Right renal pelvis (tissue), 4 donors: ENCODE data around the gene MESP2. TPM values are rescaled to one million over a fixed set of nuclear protein-coding genes. Genes with fewer than 3 reads are reported as not detected.

ENCODE experiments used
- DNase-seq, 4 donors: peaks; one replicate each; pipeline ENCODE4 v3.0.0-alpha.2; 2013; ENCODE audit warnings: low read depth in 4 of 4, low spot score in 3 of 4, missing footprints in 1 of 4
- polyA plus RNA-seq, 4 donors: library from polyadenylated mRNA; unstranded; fragments of 120-200 nt; gene quantifications; one replicate each; pipeline ENCODE4 v1.2.1, GENCODE V29; 2013; ENCODE audit not compliant: insufficient read length in 4 of 4

Gene MESP2
- polyA plus RNA-seq, 4 donors, result 0.18 to 0.80 (median 0.52) TPM

DNA sequence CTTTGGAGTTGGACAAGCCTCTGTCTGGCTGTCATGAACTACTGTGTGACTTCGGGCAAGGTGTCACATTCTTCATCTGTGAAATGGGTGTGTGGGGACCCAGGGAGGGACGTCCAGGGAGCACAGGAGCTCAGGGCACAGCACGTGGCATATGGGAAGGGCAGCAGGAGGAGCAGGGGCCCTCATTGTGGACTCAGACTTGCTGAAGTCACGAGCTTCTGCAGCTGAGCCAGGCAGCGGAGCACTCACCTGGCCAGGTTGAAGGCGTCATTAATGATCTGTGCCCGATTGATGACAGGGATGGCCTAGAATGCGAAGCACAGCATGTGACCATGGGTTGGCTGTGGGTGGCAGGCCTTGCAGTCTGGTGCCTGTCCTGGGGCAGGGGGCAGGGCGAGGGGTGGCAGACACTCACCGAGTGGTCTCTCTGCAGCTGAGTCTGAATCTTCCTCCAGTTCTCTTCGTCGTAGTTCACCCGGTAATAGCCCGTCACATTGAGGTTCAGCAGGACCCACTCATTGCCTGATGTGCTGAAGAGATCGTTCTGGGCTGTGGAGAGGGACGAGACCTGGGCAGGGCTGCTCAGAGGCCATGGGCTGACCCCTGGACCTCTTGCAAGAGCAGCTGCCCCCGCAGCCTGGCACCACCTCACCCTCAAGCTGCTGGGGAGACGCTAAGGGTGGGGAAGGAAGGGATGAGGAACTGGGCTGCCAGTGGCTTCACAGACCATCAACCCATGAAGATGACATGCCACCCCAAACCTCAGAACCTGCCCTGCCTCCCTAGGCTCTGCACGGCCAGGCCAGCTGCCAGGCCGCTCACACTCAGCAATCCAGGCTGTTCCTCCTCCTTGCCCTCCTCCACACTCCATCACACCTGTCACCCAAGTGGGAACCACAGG, 23.1 kb downstream of the MESP2 start:
- DNase-seq, result no peak

DNA sequence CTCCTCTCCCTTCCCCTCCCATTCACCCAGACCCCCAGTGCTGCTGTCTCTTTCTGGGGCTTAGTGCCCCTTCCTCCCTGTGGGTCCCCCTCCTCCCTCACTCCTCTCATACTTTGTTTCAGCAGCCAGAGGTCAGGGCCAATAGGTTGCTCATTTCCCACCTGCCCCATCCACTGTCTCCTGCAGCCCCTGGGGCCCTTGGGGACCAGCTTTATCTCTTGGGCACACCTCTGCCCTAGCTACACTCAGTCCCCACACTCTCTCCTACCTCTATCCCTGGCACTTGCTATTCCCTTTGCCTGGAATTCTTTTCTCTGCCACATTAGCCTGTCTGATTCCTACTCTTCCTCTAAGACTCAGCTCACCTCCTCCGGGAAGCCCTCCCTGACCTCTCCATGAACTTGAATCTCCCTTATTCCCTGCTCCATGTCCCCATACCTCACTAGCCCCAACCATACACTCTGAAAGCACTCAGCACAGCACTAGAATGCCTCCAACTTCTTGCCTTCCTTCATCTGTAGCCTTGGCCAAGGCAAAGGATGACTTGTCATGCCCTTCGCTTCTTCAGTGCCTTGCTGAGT, 23.9 kb downstream of the MESP2 start:
- DNase-seq, result no peak

DNA sequence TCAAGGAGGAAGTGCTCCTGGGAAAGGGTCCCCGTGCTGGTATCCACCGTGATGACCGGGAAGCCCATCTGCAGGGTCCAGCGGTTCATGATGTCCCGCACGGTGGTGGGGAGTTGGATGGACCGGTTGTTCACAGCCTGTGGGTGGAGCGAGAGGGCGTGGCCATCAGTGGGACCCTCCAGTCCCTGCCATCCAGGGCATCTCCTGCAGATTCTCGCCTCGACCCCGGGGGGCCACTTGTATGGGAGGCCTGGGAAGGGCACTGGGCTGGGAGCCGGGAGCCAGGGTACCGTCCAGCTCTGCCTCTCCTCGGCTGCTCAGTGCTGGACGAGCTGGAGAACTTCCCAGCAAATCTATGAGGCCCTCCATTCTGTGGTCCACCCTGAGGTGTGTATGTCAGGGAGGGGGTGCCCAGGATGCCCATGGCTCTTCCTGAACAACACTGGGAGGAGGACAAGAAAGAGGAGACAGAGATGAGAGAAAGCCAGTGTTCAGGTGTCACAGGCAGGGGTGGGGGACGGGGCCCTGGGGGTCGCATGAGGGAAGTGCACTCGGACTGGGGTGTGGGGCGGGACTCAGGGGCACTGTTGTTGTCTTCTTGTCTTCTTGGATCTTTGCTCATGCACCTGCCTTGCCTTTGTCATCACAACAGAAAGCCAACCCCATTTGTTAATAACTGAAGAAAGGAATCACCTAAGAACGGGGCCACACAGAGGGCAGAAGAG, 25.5 kb downstream of the MESP2 start:
- no peak for DNase-seq

DNA sequence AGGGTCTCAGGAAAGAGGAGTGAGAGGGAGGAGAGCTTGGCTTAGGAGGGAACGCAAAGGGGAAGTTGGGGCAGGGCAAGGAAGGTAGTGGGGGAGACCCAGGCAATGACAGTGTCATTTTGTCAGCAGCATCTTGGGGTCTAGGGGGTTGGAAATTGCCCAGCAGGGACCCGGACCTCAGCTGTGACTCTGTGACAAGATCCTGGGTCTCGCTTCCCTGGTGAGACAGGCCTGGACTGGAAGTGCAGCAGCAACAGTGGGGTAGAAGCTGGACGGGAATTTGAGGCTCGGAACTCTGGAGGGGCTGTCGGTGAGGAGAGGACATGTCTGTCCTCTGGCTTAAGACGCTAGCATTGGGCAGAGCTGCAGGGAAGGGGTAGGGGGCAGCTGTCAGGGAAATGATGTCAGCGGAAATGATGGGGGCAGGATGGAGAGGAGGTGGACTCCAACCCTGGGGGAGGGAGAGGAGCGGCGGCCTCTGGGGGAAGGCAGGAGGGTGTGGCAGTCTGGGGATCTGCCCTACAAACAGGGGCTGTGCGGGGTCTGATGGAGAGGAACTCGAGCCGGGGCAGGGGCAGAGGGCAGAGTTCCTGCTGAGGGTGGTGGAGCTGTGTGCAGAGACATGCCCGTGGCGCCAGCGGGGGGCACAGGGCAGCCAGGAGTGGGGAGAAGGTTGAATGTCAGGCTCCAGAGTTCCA, 26.2 kb downstream of the MESP2 start:
- DNase-seq, result no peak

DNA sequence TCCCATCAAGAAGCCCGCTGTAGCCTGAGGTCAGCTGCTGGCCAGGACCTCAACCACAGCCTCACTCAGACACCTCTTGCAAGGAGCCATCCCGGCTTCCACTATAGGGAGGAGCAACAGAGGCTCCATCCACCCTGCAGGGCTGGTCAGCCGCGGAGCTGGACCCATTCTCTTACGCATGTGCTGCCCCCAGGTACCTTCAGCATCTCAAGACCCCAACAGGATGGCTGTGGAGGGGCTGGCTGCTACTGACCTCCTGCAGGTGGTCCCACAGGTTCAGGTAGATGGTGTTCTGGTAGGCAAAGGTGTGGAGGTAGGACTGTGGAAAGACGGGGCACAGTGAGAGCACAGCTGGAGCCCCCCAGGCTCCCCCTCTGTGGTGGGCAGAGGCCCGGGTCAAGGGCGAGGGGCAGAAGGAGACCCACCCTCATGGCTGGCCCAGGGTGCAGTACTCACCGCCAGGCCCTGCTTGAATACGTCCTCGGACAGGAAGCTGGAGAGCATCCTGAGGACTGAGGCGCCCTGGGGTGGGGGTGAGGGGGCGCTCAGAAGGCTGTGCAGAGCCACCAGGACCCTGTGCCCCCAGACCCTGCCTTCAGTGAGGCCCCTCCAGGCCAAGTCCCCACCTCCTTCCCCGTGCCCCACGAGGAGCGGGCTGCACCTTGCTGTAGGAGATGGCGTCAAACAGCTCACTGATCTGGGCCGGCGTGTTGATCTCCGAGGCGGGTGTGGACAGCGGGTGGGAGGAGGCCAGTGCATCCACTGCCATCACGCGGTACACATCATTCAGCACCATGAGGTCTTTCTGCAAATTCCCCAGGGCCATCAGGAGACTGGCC, 27.1 kb downstream of the MESP2 start:
- no peak for DNase-seq

DNA sequence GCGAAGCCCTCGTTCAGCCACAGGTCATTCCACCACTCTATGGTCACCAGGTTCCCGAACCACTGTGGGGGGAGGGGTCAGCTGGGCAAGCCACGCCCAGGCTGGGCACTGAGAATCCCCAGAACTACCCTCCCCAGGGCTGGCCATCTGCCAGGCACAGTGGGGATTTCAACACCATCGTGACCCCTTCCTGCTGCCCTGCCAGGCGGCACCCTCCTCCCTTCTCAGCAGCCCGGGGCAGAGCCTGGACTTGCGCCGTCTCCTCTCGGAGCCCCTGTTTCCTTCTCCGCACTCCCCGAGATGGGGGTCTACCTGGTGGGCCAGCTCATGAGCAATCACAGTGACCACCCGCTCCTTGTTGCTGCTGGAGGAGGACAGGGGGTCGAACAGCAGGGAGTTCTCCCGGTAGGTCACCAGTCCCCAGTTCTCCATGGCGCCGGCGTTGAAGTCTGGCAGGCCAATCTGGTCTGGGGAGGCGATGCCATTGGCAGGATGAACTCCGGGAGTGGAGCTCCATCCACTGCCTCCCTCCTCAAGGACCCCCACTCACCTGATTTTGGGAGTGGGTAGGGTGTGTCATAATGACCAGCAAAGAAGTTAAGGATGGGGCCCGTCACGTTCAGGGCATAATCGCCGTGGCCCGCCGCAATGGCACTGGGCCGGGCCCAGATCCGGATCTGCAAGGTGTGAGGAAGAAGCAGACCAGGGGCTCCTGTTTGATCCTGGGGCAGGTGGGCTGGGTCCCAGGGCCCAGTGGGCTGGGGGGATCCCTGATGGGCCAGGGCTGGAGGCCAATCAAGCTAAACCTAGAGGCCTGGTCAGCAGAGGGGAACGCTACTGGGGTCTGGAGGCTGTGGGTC, 28.0 kb downstream of the MESP2 start:
- no peak for DNase-seq

DNA sequence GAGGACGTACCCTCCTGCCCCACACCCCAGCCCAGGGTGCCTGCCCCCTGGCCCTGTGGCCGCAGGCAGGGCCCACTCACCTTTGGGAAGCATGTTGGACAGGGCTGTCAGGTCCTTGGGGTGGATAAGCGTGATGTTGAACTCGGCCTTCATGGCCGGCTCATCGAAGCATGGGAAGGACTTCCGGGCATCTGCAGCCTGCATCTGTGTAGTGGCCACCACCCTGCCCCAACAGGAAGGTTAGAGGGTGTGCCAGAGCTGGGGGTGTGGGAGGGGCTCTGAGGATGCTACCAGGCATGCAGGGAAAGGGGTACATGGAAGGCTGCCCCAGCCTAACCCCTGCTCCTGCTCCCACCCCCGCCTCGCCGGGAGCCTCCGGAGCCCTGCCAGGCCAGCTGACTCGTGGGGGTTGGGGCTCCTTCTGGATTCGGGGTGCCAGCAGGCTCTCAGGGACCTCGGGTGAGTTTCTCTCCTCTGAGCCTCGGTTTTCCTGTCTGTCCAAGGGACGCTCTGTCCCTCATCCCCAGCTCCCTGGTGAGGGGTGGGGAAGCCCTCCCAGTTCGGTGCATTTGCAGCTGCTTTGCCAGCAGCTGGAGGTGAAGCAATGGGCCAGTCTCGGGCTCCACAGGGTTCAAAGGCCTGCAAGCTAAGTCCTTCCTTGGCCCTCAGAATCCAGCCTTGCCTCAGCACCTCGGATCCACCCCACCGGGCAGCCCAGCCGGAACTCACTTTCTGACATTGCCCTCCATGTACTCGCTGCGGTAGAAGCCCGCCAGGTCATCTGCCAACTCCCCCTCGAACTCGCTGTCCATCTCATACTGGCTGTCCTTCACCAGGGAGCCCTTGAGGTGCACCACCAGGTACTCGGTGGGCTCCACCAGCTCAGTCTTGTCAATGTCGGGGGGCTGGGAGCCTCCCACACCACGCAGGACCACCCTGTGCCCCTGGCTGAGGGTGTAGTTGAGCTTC, 29.4 kb downstream of the MESP2 start:
- no peak for DNase-seq

DNA sequence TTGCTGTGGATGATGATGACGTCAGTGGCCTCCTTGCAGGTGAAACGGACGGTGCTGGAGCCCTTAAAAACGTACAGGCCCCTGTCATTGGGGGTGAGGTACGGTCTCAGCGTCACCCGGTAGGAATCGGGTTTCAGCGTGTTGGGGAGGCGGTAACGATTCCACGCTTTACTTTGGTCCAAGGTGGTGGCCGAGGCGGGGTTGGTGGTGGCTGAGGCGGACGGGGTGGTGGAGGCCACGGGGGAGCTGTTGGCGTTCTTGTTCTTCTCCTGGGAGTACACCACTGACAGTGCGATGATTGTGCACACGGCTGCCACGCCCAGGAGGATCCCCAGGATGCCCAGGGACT, 30.1 kb downstream of the MESP2 start:
- DNase-seq, result no peak

DNA sequence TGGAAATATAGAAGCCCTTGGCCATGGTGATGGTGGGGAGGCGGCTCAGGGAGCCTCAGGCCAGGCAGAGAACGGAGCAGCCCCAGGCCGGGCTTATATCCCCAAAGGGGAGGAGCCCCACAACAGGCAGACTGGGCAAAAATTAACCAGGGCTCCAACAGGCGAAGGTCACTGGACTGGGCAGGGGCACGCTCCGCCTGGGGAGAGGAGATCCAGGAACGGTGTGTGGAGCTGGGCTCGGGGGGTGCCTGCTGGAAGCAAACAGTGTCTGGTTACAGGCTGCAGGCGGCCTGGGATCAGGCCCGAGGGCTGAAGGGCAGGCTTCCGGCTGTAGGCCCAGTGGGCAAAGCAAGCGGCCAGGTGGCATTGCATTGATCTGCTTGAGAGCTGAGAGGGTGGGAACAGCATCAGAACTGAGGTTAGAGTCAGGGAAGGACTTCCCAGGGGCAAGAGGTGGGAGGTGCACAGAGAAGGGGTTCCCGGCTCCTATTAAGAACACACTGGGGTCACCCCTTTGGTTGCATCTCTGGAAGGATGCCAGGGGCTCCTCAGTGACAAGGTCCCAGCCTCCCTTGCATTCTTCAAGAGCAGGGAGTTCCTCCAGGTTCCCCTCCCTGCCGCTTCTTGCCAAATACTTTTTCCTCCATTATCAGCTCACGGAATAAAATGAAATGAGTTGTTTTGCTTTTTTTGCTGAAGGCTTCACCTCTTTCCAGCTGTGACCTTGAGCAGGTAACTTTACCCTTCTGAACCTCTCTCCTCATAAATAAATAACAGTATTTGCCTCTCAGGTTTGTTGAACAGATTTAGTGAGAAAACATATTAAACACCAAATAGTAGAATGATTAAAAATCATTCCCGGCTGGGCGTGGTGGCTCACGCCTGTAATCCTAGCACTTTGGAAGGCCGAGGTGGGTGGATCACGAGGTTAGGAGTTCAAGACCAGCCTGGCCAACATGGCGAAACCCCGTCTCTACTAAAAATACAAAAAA, 30.7 kb downstream of the MESP2 start:
- no peak for DNase-seq

DNA sequence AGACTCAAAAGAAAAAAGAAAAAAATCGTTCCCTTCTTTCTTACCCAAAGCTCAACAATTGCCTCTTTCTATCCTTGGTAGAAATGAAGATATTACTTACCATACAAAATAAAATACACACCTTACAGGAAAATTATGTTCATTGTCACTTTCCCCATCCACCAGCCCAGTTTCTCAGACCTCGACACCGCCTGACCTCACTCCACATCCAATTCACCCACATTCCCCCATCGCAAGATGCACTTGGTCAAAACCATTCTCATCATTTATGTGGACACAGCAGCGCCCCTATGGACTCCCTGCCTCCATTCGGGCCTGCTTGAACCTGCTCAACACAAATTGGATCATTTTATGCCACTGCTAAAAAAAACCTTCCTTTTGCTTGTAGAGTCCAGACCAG, 31.6 kb downstream of the MESP2 start:
- no peak for DNase-seq

DNA sequence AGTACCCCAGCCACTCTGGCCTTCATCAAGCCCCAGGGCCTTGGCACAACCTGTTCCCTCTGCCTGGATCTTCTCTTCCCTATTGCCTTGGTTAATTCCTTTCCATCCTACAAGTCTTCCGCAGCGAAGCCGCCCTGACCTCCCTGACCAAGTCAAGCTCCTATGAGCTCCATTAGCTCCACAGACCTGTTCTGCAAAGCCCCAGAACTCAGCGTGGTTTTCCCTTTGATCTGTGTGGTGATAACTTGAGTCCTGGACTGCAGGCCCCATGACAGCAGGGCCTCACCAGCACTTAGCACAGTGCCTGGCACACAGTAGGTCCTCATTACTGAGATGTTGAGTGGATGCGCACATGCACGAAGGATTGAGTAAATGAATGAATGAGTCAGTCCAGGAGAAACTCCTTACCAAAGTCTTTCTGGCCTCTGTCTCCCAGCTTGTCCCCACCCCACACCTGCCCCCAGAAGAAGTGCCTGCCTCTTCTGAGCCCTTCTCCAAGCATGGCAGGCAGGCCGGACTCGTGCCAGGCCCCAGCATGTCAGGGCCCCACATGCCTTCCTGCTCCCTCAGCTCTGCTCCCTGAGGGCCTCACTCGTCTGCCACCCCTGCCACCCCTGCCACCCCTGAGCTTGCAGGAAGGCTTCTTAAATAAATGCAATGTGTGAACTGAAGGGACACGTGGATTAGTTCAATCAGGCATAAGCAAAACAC, 32.2 kb downstream of the MESP2 start:
- no peak for DNase-seq

DNA sequence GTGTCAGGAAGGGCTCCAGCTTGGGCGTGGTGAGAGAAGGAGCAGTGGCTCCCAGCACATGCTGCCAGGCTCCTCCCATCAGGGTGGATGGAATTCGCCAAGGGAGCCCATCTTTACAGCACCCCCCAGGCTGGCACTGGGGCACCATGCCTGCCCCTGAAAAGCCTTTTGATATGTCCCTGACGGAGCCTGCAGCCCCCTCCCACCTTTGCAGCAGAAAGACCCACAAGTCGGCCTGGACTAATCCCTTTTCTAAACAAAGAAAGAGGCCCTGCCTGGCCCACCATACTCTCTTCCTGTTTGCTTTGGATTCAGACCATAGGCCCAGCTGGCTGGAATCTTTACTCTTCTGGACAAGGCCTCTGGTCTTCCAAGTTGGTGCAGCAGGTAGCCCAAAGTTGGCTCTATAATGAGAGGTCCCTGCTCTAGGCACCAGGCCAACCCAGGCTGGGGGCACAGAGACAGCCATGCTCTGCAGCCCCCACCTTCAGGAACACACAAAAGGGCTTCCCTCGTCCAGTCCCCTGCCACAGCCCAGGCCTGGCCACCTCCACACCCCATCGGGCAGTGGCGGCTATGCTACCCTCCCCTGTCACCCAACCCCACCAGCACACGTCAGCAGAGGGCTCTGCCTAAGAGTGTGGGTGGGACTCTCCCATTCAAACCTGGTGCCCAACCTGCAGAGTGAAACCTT, 33.1 kb downstream of the MESP2 start:
- no peak for DNase-seq

DNA sequence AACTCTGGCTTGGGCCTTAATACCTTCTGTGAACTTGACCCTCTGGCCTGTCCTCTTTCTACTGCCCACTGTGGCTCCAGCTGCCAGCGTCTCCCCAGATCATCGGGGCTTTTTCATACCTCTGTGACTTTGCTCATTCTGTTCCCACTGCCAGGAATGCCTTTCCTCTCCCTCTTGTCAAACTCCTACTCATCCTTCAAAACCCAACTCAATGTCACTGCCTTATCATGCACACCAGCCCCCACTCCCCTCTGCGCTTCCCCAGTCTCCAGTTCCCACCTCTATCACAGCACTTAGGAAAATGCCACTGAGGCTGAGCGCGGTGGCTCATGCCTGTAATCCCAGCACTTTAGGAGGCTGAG, 33.6 kb downstream of the MESP2 start:
- DNase-seq, result no peak

DNA sequence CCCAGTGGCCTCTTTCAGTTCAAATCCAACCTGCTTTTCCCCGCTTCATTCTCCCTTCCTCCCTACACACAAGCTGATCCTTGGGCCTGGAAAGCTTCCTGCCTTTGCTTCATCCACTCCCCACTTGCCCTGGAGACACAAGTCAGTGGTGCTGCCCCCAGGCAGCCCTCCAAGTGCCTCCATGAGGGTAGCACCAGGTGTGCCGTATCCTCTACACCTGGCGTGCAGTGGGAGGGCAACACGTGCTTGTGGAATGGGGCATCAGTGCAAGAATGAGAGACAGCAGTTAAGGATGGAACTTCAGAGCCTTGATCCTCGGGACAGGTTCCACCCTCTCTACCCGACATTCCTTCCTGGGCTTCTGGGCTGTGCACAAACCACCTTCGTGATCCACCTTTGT, 34.7 kb downstream of the MESP2 start:
- no peak for DNase-seq

DNA sequence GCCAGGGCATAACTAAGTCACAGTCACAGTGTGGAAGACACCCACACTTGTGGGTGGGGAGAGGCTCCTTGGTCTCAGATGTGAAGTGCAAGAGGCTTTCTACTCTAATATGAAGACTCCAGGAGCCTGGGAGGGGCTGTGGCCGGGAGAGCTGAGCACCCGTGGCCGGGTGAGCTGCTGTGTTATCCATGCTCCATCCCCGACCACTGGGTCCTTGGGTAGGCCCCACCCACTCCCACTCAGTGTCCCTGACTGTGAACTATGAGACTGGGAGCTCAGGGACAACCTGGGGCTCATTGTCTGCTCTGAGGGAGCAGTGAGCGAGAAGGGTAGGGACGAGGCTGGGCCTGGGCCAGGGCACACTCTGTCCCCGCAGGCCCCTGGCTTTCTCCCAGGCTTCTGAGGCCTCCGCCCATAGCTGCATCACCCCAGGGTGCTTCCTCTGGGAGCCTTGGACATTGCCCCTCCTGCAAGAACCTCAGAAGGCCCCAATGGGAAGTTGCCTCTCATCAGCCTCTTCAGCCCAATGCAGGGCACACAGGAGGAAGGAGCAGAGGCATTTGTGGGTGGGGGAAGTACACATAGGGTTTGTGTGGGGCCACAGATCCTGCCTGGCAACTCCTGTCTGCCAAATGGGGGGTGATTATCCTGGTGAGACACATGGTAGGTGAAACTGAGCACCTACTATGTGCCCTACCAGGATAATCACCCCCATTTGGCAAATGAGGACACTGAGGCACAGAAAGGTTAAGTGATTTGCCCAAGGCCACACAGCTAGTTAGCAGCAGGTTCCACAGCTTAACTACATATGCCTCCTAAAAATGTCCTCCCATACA, 36.1 kb downstream of the MESP2 start:
- DNase-seq, result no peak
